Activated naive CD4-positive, alpha-beta T cell treated with anti-CD3 and anti-CD28 coated beads, Interleukin-2, amount 50 U/mL, for 16 hours (primary cell): Measurements from ENCODE around the gene OR10C1.

ENCODE experiments used
- DNase-seq: peaks from one replicate; pipeline ENCODE4 v3.0.0-alpha.2; 2020

OR10C1 gene

DNA sequence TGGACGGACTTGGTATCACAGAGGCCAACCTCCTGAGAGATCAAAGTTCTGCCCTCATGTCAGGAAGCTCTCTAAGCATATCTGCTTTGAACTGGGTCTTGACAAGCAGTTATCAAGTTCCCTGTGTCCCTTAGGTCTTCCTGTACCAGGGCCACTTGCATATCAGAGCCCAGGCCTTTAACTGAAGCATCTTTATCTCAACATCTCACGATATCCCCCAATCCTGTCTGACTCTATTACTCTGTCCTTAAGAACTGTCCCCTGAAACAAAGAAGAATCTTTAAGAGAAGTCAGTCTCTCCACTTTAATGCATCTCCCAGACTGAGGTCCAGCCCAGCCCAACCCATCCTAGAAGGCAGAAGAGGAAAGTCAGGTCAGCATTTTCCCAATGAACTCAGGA lies 40.5 kb downstream of the OR10C1 start:
- DNase-seq, result no peak

- no peak for DNase-seq
Observed at GRCh38 chr6:29483186-29483585, 44.1 kb downstream of the OR10C1 start.

- no peak for DNase-seq
Observed at GRCh38 chr6:29483735-29484134, 44.6 kb downstream of the OR10C1 start.

- DNase-seq, result no peak
Observed at GRCh38 chr6:29486577-29486976, 47.5 kb downstream of the OR10C1 start.

- no peak for DNase-seq
Observed at GRCh38 chr6:29487131-29487530, 48.0 kb downstream of the OR10C1 start.

GRCh38 chr6:29487660-29488059 lies 48.6 kb downstream of the OR10C1 start, which contains the start of gene MAS1L:
Gene MAS1L, minus strand, starts transcription at chr6:29487956. Its CDS starts 54 bp downstream, at chr6:29487902.
- DNase-seq, result no peak

GRCh38 chr6:29488874-29489273 lies 49.8 kb downstream of the OR10C1 start:
- no peak for DNase-seq

DNA sequence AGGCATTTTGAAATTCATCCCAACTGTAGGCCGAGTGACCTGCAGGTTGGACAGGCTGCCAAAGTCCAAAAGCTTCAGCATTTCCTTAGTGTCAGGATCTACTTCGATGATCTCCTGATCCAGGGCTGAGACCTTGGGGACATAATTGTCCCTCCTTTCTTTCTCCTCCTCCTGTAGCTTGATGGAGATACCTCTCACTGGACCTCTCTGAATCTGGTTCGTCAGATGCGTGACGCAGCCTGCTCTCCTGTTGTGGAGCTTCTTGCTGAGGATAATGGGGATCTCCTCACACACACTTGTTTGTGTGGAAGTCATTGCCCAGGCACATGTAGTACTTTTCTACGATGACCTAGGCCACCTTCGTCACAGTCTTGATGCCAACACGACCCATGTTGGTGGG lies 50.2 kb downstream of the OR10C1 start:
- no peak for DNase-seq

GRCh38 chr6:29490055-29490454 lies 50.9 kb downstream of the OR10C1 start:
- DNase-seq, result no peak

- DNase-seq, result no peak
Observed at GRCh38 chr6:29490552-29490951, 51.4 kb downstream of the OR10C1 start.
